NCI-H1436 treated with DMSO at 0.1 percent for 48 hours (cell line): ENCODE results near the gene ABCF3.

Experiments used
- DNase-seq: peaks from one replicate; lab custom pipeline; 2025; lab: John Stamatoyannopoulos, UW

Gene ABCF3

GRCh38 chr3:184168363-184169120 is 17.5 kb upstream of the ABCF3 start:
- no peak for DNase-seq

DNA sequence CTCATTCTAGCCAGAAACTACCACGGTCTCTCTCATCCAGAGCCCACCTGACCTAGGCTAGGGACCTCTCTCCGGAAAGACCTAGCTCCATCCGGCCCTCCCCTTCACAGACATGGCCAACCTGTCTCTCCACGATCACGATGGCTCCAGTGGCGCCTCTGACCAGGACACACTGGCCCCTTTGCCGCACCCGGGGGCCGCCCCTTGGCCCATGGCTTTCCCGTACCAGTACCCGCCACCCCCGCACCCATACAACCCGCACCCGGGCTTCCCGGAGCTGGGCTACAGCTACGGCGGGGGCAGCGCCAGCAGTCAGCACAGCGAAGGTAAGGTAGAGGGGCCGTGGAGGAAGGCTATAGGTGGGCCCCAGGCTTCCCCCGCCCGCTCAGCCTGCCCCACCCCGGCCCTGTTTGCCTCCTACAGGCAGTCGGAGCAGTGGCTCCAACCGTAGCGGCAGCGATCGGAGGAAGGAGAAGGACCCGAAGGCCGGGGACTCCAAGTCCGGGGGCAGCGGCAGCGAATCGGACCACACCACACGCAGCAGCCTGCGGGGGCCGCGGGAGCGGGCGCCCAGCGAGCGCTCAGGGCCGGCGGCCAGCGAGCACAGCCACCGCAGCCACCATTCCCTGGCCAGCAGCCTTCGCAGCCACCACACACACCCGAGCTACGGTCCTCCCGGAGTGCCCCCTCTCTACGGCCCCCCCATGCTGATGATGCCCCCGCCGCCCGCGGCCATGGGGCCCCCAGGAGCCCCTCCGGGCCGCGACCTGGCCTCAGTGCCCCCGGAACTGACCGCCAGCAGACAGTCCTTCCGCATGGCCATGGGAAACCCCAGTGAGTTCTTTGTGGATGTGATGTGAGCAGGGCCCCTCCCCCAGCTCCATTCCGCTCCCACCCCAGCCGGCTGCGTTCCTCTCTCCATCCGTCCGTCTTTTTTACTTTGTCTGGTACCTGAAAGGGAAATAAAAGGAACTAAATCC is 15.8 kb upstream of the ABCF3 start:
- DNase-seq, result no peak

- DNase-seq, result no peak
Observed at GRCh38 chr3:184171562-184171961, 14.4 kb upstream of the ABCF3 start.

- no peak for DNase-seq
Observed at GRCh38 chr3:184172681-184173373, 13.2 kb upstream of the ABCF3 start.

- DNase-seq, result no peak
Observed at GRCh38 chr3:184173374-184173722, 12.7 kb upstream of the ABCF3 start.

DNA sequence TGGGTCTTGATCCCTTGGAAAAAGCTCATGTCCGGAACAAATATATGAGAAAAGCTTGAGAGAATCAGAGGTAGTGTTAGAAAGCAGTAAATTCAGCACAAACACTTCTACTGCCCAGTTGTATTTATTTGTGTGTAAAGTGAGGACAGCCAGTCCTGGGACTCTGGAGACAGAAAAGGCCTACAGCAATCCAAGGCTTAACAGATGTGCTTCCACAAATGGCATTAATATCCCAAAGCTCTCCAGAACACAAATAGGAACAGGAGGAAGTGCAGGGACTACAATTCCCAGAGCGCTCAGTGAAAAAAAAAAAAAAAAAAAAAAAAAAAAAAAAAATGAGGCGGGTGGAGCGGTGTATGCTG is 11.7 kb upstream of the ABCF3 start:
- DNase-seq, result no peak

GRCh38 chr3:184174646-184175492 is 11.1 kb upstream of the ABCF3 start, which contains the start of gene AP2M1:
Gene AP2M1, plus strand, starts transcription at chr3:184174855. Its CDS starts 2,139 bp downstream, at chr3:184176994.
- peak; percentile 97 for DNase-seq

DNA sequence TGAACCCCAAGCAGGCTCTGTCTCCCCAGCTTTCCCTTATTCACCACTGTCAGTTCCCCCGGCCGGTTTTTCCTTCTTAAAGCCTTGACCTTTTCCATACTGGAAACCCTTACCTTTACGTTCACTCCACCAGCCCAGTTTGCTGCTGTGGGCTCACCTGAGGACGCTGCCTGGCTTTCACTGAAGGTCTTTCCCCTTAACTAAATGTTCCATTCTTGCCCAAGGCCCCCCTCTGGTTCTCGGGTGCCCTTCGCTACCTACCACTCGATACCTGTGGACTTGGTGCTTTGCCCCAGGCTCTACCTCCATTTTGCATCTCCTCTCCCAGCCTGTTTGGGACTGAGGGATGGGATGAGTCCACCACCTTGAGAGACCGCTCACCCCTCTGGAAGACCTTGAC is 10.5 kb upstream of the ABCF3 start:
- DNase-seq, result no peak

DNA sequence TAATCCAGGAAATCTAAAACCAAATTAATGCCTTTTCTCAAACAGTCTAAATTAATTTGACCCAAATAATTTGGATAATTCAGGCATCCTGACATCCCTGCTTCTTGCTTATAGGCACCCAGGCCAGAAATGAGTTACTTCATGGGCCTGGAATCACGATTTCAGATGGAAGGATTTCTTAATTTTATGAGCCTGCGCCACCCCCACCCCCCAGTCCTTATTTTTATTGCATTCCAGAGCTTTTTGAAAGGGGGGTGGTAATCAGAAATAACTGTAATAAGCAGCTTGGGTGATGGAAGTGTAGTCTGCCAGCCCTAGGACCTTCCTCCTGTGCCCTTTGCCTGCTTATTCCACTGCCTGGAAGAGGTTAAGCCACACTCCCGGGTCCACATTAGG is 10.0 kb upstream of the ABCF3 start:
- no peak for DNase-seq

DNA sequence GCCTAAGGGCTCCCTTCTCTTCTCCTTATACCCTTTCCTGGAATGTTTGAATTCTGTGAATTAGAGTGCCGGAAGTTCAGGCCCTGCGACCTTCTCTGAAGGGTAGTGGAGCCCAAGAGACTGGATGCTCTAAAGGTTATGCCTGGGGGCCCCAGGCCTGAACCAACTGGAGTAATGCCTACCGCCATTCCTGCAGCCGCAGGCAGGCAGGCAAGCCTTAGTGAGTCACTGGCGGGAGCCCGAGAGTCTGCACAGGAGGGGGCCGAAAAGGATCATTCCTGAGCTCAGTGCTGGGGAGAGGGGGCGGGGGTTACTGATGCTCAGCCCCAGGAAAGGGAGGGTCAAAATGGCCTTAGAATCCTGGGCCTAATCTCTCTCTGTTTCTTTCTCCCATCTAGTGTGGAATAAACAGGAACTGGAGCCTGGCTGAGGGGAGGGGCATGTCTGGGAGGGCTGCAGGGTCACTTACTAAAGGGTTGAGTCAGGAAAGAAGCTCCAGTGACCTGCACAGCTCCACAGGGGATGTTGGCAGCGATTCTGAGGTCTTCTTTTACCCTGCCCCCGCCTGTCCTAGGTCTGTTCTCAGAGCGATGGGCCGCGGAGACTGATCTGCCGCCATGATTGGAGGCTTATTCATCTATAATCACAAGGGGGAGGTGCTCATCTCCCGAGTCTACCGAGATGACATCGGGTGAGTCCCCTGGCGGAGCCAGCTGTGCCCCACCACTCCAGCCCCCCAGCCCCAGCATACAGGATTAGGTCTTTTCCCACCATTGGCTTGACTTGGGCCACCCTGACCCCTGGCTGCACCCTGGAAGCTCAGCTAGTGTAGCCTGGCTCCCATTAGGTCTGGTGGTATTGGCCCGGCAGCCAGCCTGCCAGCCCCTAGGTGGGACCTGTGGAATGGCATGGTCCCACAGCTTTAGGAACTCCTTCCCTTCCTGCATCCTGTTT is 9.3 kb upstream of the ABCF3 start:
- DNase-seq, result no peak

GRCh38 chr3:184177331-184177731 is 8.7 kb upstream of the ABCF3 start:
- DNase-seq, result no peak

- DNase-seq, result no peak
Observed at GRCh38 chr3:184177767-184178306, 8.2 kb upstream of the ABCF3 start.

DNA sequence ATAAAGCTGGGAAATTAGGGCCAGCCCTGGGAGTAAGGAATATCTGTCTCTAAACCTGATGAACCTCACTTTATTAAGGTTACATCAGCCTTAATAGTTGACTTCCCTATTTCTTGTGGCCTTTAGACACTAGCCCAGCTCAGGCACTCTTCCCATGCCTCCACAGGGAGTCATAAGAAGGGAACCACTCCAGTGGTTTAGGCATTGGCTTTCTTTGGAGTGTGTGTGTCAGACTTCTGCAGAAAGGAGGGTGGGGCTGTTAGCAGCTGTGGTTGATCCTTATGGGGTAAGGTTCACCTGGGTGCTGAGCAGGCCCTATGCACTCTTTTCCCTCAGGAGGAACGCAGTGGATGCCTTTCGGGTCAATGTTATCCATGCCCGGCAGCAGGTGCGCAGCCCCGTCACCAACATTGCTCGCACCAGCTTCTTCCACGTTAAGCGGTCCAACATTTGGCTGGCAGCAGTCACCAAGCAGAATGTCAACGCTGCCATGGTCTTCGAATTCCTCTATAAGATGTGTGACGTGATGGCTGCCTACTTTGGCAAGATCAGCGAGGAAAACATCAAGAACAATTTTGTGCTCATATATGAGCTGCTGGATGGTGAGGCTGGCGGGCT is 7.4 kb upstream of the ABCF3 start:
- no peak for DNase-seq

DNA sequence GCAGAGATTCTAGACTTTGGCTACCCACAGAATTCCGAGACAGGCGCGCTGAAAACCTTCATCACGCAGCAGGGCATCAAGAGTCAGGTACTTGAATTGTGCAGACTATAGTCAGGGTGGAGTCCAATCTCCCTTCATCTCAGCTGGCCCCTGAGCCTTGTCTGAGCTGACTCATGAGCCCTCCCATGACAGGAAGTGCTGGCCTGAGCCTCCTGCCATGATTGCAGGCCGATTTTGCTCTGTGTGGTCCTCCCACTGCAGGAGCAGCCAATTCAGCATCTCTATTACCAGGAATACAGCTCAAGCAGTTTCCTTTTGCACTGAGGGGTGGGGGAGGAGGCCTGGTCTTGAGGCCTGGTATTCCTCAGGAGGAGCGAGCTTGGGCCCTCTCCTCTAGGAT is 5.8 kb upstream of the ABCF3 start:
- DNase-seq, result no peak

GRCh38 chr3:184181596-184181995 is 4.4 kb upstream of the ABCF3 start:
- DNase-seq, result no peak

DNA sequence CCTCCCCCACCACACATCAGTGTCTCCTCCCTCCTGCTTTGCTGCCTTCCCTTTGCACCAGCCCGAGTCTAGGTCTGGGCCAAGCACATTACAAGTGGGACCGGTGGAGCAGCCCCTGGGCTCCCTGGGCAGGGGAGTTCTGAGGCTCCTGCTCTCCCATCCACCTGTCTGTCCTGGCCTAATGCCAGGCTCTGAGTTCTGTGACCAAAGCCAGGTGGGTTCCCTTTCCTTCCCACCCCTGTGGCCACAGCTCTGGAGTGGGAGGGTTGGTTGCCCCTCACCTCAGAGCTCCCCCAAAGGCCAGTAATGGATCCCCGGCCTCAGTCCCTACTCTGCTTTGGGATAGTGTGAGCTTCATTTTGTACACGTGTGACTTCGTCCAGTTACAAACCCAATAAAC is 2.3 kb upstream of the ABCF3 start:
- DNase-seq, result no peak

DNA sequence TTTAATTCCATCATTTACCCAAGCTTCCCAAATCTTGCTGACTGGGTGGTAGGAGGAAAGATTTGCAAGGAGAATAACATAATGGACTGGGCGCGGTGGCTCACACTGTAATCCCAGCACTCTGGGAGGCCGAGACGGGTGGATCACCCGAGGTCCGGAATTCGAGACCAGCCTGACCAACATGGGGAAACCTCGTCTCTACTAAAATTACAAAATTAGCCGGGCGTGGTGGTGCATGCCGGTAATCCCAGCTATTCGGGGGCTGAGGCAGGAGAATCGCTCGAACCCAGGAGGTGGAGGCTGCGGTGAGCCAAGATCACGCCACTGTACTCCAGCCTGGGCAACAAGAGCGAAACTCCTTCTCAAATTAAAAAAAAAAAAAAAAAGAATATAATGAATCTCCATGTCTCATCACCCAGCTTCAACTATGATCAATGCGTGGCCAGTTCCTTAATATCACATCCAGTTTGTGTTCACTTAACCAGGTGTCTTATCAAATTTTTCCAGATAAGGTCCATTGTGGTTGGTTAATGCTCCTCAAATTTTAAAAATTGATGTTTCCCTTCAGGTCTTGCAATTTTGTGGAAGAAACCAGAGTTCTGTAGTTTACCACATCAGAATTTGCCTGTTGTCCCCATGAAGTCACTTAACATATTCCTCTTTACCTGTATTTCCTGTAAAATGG is 1.3 kb upstream of the ABCF3 start:
- no peak for DNase-seq

DNA sequence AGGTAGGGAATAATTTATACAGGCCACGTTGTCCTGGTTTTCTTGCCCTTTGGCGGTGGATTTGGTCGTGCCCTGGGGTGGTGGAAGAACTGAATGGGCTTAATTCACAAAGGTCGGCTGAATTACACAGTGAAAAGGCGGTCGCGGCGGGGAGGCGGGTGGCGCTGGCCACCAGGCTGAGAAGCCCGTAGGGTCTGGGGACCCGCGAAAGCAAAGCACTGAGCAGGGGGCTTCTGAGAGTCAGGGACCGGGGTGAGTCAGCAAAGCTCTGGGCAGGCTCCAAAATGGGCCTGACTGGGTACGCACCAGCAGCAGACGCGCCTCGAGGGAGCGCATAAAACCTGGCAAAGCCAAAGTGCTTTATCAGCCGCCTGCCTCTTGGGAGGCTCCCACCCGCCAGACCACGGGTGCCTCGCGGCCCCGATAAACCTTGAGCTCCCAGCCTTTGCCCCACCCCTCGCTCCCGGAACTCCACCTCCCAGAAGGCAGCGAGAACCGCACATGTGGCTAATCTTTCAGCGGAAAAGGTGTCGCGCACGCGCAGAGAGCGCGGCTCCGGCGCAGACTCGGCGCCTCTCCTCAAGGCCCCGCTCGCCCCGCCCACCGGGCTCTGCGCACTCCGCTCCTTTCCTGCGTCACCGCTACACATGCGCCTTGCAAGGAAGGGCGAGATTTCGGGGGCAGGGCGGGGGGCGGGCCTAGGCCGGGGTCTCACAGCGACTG is 377 bp upstream of the ABCF3 start:
- peak; percentile 97 for DNase-seq

DNA sequence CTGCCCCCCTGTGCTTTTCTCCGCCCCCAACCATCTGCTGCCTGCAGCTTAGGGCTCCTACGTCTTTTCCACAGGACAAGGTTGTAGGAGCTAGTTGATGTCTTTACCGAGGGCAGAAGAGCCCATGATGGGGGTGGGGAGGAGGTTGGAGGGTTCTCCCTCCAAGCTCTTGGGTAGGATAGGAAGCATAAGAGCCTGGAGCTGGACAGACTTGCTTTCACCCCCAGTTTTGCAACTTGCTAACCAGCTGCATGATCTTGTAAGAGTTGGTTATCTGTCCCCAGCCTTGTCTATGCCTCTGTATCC is 856 bp downstream of the ABCF3 start:
- DNase-seq, result no peak
